Lung (tissue), 12 donors: ENCODE data around the gene TFDP2. TPM values are rescaled to one million over a fixed set of nuclear protein-coding genes. Genes with fewer than 3 reads are reported as not detected.

Source experiments
- ATAC-seq: fragments of 200-7000 bp; cut with Tn5 transposase; one replicate; pipeline ENCODE4 v1.9.1; 2020; ENCODE audit warnings: moderate number of reproducible peaks; ENCODE audit not compliant: insufficient read depth, low FRiP score
- DNase-seq, 3 donors: peaks; one replicate each; pipeline ENCODE4 v3.0.0-alpha.2; 2013 to 2017
- H3K27ac ChIP-seq, 2 donors: one replicate each; pipeline ENCODE4 v1.5.1; 2013; ENCODE audit warnings: mild to moderate bottlenecking in 2 of 2, moderate library complexity in 2 of 2, control low read depth in 1 of 2, inconsistent platforms in 1 of 2, low read depth in 1 of 2, low read length in 1 of 2
- H3K27me3 ChIP-seq, 3 donors: one replicate each; pipeline ENCODE4 v1.5.1; 2013; ENCODE audit warnings: low read length in 2 of 3; ENCODE audit not compliant: control insufficient read depth in 3 of 3, insufficient read depth in 3 of 3
- H3K36me3 ChIP-seq, 4 donors: one replicate each; pipeline ENCODE4 v1.5.1; 2013; ENCODE audit warnings: low read length in 4 of 4, mild to moderate bottlenecking in 1 of 4, moderate library complexity in 1 of 4; ENCODE audit not compliant: control insufficient read depth in 4 of 4, insufficient read depth in 4 of 4
- H3K4me1 ChIP-seq, 5 donors: one replicate each; pipeline ENCODE4 v1.5.1; 2013; ENCODE audit warnings: low read length in 5 of 5, mild to moderate bottlenecking in 2 of 5, moderate library complexity in 1 of 5; ENCODE audit not compliant: control insufficient read depth in 5 of 5, insufficient read depth in 5 of 5
- H3K4me3 ChIP-seq: one replicate; pipeline ENCODE4 v1.5.1; 2013; ENCODE audit warnings: mild to moderate bottlenecking, control low read depth, moderate library complexity
- H3K9ac ChIP-seq, 2 donors: one replicate each; pipeline ENCODE4 v1.5.1; 2013; ENCODE audit warnings: low read length in 2 of 2, control low read depth in 1 of 2; ENCODE audit not compliant: insufficient read depth in 1 of 2
- H3K9me3 ChIP-seq, 4 donors: one replicate each; pipeline ENCODE4 v1.5.1; 2013; ENCODE audit warnings: low read length in 3 of 4, mild to moderate bottlenecking in 1 of 4, moderate library complexity in 1 of 4; ENCODE audit not compliant: control insufficient read depth in 4 of 4, insufficient read depth in 3 of 4
- CTCF ChIP-seq: IDR thresholded peaks from 2 replicates; pipeline ENCODE4 v1.5.1; 2012; ENCODE audit warnings: mild to moderate bottlenecking; ENCODE audit errors: control extremely low read depth, extremely low read depth
- WGBS, 2 donors: extraction: QIAGEN DNeasy Blood & Tissue Kit; methylation state at CpG; one replicate each; pipeline ENCODE4 v1.1.7; 2013; 5-methylcytosine and 5-hydroxymethylcytosine counted together
- polyA plus RNA-seq, 2 donors: library from polyadenylated mRNA; stranded (reverse); fragments of 200-250 nt; gene quantifications; one replicate each; pipeline ENCODE4 v1.2.1, GENCODE V29; 2013
- total RNA-seq, 2 donors: library from RNA; depleted of rRNA in 1 of 2; stranded (reverse); fragments of >200 nt in 1 of 2; gene quantifications; one replicate each; pipeline ENCODE4 v1.2.1, GENCODE V29; 2014 to 2021
- donor health status: control.
- donor health status: control.
- donor health status: Bipolar disorder and iron deficiency.
- donor health status: healthy.
- donor health status: DM: yes; HTN: yes; CAD: no.

TFDP2 gene
- total and polyA plus RNA-seq, 4 donors, result 8.4 to 94.0 (median 17.0) TPM

GRCh38 chr3:142065344-142065743, 84.0 kb downstream of the TFDP2 start:
- H3K9ac ChIP-seq, result no peak overlapping the region
- no peak for TF ChIP-seq CTCF
- ATAC-seq (no peak), DNase-seq (no peak)
- H3K27me3 ChIP-seq, result no peaks in the 10 kb centered on the region
- peaks cover 0 to 1% (median 0%) of the 10 kb centered on the region in 5 donors for H3K4me1 ChIP-seq
- H3K27ac ChIP-seq, result no peak overlapping the region
- 74 to 92% methylated on average over 7 of the region's 7 CpGs for WGBS, 2 donors
- H3K4me3 ChIP-seq, result no peak overlapping the region
- H3K9me3 ChIP-seq, result no peaks in the 10 kb centered on the region
- no peaks in the 10 kb centered on the region for H3K36me3 ChIP-seq

- DNase-seq (no peak), ATAC-seq (no peak)
- no peaks in the 10 kb centered on the region for H3K9me3 ChIP-seq
- H3K4me3 ChIP-seq, result no peak overlapping the region
- no peaks in the 10 kb centered on the region for H3K27me3 ChIP-seq
- 70 to 91% methylated on average over 3 of the region's 3 CpGs for WGBS, 2 donors
- H3K4me1 ChIP-seq, result peaks cover 0 to 1% (median 0%) of the 10 kb centered on the region in 5 donors
- no peak overlapping the region for H3K9ac ChIP-seq
- no peak for TF ChIP-seq CTCF
- H3K36me3 ChIP-seq, result no peaks in the 10 kb centered on the region
- no peak overlapping the region for H3K27ac ChIP-seq
Measured at GRCh38 chr3:142064454-142064853, 84.9 kb downstream of the TFDP2 start.

- Histone ChIP-seq H3K9ac (no peak overlapping the region), H3K27me3 (no peaks in the 10 kb centered on the region), H3K4me3 (no peak overlapping the region), H3K36me3 (peaks cover 0 to 2% (median 0%) of the 10 kb centered on the region in 4 donors), H3K27ac (no peak overlapping the region), H3K4me1 (peaks cover 0 to 2% (median 0%) of the 10 kb centered on the region in 5 donors), H3K9me3 (no peaks in the 10 kb centered on the region)
- DNase-seq, result no peak
- TF ChIP-seq CTCF, result no peak
- ATAC-seq, result no peak
- 76 to 91% methylated on average over 2 of the region's 2 CpGs for WGBS, 2 donors
Measured at GRCh38 chr3:142057331-142057725, 92.0 kb downstream of the TFDP2 start.
